AG08395 (cell line): ENCODE measurements around the gene FNDC3B.

Experiments
- DNase-seq: peaks from one replicate; pipeline ENCODE4 v3.0.0; 2012; ENCODE audit warnings: mixed read lengths, low spot score

Gene FNDC3B

DNA sequence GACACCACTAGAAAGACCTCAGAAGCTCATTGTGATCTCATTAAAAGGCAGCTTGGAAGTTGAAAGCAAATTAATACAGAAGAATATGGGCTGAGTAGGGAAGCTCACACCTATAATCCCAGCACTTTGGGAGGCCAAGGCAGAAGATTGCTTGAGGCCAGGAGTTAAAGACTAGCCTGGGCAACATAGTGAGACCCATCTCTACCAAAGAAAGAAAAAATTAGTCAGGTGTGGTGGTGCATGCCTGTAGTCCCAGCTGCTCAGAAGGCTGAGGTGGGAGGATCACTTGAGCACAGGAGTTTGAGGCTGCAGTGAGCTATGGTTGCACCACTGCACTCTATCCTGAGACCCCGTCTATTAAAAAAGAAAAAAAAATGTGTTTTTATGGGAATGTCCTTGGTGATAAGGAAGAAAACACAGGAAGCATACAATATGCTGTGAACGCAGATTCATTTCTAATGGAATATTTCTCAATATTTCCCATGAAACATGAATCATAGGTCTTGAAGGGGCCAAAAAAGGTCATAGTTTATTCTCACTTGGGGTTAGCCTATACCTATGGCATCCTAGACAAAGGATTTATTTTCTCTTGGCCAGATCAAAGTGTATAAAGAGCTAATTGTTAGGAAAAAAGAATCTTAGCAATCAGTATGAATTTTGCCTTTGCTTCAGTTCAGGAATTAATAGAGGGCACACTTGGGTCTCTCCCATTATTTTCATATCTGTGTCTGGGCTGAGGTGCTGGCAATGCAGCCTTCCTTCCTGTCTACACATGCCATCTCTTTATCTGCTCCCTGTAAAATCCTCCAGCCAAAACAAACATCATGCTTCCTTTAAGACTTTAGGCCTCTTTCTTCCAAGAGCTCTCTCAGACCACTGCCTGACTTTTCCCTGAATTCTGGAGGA is 98.2 kb downstream of the FNDC3B start:
- DNase-seq = no peak

DNA sequence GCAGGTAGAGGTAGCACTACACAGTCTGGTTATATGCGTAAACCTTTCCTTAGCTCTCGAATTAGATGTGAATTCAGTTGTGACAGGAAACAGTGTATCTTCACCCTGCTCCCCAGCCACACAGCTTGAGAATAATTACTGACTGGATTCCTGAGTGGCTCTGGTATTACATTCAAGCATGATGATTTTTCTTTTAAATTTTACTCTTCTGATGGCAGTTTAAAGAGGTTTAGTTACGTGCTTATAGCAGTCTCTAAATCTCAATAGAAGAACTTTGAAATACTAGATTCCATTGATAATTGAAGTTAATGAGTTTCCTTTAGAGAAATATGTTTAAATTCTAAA is 98.8 kb downstream of the FNDC3B start:
- DNase-seq = no peak

DNA sequence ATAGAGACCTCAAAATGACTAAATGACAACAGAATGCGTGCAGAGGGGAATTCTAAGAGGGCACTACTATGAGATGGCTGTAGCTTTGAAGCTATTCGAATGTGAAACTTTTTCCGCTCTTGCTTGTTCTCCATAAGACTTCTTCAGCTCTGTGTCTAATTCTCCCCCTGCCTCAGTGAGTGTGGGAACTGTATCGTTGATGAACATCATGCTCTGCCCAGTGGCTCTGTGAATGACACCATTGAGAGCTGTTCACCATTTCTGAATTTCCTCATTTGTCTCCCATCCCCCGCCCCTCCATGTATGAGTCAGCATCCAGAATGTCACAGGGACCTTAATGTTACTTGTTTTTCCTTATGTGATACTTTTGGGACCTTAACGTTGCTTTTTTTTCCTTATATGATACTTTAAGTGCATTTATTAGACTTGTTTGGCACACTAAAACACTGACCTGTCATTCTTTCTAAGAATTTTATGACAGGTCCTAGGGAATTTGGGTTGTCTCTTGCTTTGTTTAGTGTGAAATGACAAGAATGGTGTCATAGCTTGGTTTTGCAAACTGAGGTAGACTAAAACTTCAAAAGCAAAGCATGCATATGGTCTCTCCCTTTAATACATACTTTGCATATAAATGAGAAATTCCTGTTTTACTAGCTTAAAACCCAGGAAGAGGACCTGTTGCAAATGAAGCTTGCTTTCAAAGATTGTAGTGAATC is 99.6 kb downstream of the FNDC3B start:
- DNase-seq = no peak

DNA sequence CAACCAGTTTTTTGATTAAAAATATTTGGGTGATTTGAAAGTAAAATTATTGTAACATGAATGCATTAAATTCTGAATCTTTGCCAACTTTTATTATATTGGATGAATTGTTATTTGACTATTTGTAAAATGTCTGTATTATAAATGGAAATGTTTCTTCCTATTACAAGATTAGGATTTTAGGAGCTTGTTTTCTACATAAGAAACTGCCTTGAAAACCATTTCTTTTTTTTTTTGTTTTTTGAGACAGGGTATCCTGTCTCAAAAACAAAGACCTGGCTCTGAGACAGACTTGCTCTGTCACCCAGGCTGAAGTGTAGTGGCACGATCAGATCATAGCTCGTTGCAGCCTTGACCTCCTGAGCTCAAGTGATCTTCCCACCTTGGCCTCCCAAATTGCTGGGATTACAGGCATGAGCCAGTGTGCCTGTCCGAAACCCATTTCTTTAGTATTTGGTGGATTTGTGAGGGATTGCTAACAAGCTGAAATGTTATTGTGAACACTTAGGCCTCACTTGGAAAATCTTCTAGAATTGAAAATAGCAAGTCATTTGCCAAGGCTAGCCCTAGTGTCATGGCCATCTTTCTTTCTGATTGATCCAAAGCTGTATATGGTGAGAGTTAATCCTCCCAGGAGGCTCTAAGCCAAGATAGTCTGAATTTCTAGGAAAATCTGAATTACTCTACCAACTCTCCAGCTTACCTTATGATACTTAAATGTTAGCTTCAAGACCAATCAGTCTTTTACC is 100.3 kb downstream of the FNDC3B start:
- DNase-seq = no peak

DNA sequence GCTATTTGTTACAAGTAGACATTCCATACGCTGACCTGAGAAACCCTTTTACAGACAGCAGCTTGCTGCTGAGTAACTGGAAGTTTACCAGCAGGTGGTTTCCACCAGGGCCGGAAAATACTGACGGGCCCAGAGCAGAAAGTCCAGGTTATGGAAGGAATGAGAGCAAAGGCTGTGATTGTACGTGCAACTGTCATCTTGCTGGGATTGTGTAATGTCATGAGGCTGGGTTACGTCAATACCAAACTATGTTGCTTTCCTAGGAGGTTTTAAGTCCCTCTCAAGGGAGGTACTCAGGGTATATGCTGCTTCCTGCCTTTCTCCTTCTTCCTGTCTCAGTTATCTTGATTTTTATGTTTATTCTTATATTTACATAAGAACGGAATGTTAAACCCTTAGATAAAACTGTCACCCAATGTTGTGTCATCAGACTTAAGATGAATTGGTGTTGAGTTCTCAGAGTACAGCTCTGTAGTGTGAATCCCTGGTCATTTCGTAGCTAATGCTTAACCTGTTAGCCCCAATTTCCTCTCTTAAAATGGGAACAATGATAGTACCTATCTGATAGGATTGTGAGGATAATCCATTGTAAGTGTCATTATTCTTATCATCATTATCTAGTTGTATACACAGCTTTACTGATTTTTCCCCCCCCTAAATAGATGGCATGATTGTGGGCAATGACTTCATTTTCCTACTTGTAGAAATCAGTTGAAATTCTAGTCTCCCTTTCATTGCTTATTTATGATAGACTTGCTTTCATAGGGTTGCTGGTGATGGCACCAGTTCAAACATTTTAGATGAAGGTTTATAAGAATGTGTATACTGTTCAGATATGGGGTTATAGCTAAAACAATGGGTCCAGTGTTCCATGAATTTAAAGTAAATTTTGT is 101.4 kb downstream of the FNDC3B start:
- peak; percentile 71 for DNase-seq

DNA sequence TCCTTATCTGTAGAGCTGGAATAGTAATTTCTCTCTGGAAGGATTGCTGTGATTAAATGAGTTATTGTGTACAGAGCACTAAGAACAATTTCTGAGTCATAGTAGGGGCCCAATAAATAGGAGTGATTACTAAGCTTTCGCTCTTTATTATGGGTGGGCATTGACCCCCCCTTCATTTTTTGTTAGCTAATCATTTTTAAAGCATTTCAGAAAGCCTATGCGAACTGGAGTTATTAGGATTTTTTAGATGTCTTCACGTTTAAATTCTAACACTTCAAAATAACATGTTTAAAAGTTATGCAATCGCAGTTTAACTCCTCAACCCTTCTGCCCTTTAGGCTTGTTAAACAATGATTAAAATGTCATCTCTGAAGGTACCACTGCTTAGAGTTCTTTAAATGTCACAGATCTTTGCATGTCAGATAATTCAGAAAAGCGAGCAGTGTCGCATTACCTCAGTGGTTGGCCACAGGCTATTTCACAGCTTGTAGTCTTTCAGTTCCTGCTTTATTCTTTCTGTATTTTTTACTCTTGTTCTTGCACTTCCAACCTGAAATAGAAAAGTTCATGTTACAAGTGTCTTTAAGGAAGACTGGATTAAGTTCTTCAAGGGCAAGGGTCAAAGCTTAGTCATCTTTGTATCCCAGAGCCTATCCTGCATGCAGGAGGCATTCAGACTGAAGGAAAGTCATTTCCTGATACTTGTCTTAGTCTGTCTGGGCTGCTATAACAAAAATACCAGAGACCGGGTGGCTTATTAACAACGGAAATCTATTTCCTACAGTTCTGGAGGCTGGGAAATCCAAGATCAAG is 102.9 kb downstream of the FNDC3B start:
- DNase-seq = peak; percentile 14

DNA sequence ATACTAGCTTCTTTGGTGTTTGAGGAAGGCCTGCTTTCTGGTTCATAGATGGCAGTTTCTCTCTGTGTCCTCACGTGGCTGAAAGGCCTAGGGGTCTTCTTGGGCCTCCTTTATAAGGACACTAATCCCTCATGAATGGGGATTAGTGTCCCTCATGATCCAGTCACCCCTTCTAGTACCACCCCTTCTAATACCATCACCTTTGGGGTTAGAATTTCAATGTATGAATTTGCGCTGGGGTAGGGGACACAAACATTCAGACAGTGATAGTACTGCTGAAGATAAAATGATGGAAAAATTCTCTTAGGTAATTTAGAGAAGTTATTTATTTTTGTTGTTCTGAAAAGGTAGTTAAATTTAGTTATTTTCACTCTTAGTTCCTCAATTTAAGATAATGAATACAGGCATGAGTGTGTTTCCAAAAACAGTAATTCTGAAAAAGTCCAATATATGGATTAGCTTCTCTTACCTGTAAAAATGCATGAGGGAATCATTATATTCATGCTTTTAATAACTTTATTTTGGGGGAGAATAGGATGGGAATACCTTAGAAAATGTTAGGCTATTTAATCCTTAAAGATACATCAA is 103.6 kb downstream of the FNDC3B start:
- no peak for DNase-seq

DNA sequence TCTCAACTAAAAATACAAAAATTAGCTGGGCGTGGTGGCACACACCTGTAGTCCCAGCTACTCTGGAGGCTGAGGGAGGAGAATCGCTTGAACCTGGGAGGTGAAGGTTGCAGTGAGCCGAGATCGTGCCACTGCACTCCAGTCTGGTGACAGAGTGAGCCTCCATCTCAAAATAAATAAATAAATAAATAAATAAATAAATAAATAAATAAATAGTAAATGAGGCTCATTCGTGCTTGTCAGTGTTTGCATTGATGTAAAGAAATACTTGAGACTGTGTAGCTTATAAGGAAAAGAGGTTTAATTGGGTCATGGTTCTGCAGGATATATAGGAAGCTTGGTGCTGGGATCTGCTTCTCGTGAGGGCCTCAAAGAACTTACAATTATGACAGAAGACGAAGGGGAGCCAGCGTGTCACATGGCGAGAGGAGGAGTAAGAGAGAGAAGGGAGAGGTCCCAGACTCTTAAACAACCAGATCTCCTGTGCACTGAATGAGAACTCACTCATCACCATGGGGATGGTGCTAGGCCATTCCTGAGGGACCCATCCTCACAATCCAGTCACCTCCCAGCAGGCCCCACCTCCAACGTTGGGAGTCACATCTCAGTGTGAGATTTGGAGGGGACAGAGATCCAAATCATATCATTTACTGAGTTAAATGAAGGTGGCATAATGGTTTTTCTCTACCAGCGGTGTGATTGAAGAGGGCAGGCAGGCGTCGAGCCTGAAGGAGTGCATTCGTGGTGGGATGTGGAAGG is 104.5 kb downstream of the FNDC3B start:
- no peak for DNase-seq

DNA sequence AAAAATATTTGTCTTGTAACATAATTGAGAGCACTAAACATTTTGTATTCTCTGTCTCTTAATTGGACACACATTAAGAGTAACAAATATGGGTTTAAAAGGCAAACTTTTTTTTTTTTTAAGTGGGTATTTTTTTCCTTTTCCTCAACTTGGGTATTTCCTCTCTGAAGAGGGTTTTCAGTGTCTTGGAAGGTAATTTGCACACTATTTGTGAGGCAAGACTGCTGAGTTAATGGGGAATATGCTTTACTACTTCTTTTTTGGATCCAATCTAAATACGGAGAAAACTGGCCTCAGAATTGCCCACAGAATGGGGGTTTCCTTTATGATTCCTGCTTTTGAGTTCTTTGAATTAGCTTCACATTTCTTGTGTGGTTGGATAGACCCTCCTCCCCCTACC is 105.2 kb downstream of the FNDC3B start:
- no peak for DNase-seq

DNA sequence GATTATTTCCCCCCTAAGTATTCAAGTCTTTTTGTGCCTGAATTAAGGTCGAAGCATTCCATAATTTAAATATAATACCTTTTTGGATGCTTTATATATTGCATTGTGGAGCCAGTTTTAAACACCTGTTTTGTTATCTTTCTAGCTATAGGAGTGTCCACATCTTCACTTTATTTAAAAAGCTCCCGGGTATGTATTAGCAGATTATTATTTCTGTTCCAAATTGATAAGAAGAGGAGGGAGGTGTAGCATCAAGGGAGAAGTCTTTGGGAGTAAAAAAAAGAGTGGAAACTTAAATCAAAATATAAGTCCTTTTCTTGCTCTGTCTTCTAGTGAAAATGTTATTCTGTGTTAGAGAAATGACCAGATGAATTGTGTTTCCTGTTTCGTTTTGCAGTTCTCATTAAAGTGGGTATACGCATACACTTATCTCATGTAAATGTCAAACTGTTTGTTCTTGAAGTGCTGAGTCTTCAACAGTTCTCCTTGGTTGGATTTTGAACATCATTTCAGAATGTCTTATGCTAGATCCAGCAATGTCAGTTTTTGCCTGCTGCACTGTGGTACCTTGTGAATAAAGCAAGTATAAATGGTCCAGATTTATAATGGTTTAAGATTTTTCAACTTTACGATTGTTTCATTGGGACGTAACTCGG is 105.8 kb downstream of the FNDC3B start:
- no peak for DNase-seq

DNA sequence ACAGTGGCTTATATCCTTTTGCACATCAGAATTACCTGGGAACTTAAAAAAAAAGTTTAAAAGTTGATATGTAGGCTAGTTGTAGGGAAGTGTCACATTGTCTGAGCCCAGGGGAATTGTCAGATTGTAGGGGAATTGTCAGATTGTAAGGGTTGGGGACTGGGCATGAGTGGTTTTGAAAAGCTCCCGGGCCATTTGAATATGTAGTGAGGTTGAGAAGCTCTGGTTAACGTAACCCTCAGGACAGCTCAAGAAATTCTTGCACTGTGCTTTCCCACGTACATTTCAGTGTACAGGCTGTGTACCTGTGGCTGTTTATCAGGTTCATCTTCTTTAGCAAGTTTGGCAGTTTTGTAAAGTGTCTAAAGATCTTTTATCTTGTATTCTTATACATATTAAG is 107.0 kb downstream of the FNDC3B start:
- no peak for DNase-seq

DNA sequence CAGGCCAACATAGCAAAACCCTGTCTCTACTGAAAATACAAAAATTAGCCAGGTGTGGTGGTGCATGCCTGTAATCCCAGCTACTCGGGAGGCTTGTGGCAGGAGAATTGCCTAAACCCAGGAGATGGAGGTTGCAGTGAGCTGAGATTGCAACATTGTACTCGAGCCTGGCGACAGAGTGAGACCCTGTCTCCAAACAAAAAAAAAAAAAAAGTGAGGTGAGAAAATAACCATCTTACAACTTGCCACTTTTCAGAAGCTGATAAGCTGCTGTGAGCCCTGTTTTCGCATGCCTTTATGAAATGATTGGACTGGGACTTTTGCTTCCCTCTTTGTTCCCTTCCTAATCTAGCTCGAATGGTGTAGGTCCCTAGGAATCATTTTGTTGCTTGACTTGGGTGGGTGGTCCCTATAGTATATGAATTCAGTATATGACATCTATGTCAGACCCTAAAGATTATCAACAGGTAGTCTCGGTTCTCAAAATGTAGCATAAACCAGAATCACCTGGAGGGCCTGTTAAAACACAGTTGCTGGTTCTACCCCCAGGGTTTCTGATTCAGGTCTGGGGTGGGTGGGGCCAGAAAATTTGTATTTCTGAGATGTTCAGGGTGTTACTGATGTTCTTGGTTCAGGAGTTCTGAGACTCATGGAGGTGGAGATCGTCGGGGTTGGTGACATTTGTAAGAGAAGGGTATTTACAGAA is 107.9 kb downstream of the FNDC3B start:
- no peak for DNase-seq

DNA sequence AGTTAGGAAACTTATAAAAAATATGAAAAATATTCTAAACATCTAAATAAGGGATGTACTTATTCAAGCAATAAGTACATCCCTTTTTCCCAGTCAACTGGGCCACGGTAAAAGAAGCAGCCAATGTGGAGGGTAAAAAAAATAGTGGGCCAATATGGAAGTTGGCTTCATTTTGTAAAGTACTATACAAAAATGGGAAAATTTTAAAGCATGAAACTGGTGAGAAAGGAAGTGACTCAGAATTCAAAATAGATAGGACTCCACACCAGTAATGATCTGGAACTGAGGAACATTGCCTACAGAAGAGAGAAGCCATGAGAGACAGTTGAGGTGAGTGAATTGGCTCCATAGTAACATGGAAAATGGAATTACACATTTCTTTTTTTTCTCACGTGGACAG is 108.9 kb downstream of the FNDC3B start:
- DNase-seq = no peak

DNA sequence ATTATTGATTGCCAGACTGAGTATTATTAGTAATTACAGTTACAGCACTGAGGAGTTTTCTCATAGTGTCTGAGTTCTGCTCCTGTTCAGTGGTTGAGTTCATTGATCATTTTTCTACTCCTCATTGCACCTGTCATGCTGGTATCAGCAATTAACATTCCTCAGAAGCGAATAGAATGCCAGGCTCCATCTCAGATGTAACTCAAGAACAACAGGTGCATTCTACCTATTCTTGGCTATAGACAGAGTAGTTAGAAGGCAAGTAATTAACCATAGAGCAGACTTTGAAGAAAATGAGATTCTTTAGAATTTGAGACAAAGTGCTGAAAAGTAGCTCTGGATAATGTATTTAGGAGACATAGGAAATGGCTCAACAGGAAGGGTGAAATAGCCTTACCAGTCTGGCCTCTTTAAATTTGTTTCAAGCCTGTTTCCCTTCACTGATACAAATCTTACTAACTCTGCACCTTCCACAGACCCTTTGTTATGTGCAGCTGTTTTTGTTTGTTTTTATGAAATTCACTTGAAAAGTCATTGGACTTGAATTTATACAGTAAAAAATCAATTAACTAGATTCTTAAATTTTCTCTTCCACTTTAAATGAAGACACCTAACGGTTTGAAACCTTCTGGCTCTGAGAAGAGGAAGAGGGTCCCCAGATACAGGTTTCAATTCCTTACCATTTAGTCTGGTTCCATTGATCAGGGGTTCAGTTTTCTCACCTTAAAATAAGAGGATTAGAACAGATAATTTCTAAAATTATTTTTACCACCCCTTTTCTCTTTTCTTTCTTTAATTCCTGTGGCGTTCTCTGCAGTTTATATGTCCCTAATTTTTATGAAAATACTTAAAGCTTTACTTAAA is 109.6 kb downstream of the FNDC3B start:
- no peak for DNase-seq

DNA sequence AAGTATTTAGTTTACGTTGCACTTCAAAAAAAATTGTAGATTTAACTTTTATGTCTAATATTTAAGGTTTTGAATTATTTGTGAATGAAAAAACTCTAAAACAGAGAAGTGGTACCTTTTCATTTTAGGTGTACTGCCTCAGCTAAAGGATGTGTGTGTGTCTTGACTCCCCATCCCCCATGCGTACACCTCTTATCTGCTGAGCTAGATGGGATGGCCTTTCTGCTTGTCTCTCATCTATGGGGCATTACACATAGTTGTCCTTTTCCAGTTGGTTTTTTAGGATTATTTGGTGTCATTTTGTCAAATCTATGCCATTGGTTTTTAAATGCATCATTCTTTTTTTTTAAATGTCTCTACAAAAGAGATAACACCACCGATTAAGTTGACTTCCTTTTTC is 110.9 kb downstream of the FNDC3B start:
- DNase-seq = no peak

DNA sequence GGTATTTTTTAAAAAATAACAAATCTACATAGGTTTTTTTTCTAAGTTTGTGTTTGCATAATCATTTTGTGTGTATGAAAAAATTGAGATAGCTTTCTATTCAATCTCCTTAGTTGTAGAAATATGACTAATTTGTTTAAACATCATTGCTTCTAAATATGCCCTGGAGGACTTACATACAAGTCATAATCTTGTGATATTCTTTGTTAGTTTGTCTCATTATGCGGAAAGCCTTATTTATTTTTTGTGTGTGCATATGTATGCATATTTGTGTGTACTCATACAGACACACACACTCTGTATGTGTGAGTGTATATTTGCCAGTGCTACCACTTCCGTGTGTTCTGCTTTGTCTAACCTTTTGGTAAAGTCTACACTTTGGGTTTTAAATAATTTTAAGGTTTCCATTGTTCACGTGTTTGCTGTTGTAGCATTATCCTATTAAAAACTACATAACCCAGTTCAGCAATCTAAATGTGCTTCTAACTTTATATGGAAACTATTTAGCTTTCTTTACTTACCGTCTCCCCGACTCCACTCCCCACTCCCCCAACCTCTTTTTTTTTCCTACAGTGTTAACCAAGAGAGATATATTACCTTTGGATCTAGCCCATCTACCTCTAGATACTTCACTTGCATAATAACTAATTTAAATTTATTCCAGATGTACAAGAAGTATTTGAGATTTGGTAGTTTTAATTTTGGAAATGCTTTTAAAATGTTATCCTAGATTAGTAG is 111.7 kb downstream of the FNDC3B start:
- DNase-seq = no peak
